KG1 (cell line): Measurements from ENCODE around the gene CCDC144A.
"Not testable (repeated sequence)": the region's sequence is repeated elsewhere in the genome, so short reads cannot be mapped to it uniquely, and the experiment has no call there.

Experiments used
- DNase-seq: peaks from one replicate; lab custom pipeline; 2025; lab: John Stamatoyannopoulos, UW

CCDC144A gene, protein sequence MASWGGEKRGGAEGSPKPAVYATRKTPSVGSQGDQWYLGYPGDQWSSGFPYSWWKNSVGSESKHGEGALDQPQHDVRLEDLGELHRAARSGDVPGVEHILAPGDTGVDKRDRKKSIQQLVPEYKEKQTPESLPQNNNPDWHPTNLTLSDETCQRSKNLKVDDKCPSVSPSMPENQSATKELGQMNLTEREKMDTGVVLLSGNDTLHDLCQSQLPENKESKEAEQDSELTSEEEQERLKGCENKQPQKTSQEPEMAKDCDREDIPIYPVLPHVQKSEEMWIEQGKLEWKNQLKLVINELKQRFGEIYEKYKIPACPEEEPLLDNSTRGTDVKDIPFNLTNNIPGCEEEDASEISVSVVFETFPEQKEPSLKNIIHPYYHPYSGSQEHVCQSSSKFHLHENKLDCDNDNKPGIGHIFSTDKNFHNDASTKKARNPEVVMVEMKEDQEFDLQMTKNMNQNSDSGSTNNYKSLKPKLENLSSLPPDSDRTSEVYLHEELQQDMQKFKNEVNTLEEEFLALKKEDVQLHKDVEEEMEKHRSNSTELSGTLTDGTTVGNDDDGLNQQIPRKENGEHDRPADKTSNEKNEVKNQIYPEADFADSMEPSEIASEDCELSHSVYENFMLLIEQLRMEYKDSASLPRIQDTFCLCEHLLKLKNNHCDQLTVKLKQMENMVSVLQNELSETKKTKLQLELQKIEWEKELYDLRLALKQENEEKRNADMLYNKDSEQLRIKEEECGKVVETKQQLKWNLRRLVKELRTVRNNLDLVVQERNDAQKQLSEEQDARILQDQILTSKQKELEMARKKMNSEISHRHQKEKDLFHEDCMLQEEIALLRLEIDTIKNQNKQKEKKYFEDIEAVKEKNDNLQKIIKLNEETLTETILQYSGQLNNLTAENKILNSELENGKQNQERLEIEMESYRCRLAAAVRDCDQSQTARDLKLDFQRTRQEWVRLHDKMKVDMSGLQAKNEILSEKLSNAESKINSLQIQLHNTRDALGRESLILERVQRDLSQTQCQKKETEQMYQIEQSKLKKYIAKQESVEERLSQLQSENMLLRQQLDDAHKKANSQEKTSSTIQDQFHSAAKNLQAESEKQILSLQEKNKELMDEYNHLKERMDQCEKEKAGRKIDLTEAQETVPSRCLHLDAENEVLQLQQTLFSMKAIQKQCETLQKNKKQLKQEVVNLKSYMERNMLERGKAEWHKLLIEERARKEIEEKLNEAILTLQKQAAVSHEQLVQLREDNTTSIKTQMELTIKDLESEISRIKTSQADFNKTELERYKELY (N-terminal part only)

DNA sequence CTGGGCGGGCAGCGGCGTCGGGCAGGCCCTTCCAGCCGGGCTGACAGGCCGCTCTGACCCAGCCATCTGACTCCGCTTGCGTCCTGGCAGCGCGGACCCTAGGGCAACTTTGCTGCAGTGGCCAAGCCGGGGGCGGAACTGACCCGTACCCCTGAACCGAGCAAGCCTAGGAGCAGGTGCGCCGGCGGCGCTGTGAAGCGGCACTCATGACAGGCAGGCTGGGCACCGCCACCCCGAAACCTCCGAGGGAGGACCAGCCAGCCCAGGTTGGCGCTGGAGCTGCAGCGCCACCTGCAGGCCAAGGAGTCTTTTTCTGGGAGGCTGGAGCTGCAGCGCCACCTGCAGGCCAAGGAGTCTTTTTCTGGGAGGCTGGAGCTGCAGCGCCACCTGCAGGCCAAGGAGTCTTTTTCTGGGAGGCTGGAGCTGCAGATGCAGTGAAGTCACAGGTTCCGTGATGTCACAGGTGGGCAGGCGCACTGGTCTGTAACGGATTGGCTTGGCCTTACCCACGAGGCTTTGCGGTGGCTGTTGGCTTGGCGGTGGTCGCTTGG, at the start of gene CCDC144A:
CCDC144A (plus strand) TSS at position 511 of the 551 bp plus-strand sequence. CDS start 160 bp downstream, outside the sequence.
- not testable (repeated sequence) for DNase-seq

DNA sequence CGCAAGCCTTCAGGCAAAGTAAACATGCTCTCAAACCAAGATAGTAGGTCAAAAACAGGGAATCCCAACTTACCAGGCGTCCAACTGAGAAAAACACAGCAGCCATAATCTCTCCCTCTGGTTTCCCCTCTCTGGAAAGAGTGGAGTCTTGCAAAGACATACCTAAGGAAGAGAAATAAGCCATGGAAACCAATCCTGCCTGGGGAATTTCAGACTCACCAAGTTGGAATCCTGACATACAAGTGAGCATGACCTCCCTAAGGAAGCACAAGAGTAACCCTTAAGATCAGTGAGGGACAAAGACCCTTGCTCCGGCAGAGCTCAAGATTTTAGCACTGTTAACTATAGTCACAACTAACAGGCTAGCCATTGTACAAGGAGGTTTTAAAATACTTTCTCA, 40.5 kb upstream of the CCDC144A start:
- DNase-seq: no peak

DNA sequence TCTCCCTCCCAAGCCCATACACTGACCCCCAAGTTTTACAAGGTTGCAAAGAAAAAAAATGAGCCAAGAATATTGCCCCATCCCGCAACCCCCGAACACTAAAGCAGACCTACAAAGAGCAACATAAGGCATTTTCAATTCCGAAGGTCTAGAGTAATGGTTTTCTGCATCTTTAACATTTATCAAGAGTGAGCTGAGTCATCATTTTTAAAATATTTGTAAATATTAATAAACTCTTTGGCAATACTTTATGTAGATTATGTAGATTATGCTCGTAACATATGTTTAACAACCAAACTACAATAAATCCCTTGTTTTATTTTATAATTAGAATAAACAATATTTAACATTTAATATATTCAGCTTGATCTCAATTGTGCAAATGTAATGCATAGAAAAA, 37.8 kb upstream of the CCDC144A start:
- DNase-seq: no peak

DNA sequence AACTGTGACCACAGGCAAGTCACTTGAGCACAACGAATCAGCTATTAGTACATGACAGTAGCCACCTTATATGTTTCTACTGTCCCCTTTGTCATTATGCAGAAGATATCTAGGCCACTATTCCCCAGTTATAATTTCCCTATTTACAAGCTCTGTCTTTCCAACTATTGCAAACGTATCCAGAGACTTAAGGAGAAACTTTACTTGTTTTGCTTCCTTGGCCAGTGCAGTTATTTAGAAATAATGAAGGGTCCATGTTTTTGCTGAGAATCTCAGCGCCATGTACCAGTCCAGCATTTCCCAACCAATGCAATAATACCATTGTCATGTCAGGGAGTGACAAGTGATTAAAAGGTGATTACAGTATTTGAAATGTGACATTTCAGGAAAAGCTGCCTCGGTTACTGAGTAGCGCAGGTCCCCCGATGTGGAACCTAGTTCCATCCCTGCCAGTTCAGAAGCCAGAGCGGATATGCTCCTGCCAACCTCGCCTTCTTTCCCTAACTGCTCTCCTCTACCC, 37.1 kb upstream of the CCDC144A start:
- no peak for DNase-seq

DNA sequence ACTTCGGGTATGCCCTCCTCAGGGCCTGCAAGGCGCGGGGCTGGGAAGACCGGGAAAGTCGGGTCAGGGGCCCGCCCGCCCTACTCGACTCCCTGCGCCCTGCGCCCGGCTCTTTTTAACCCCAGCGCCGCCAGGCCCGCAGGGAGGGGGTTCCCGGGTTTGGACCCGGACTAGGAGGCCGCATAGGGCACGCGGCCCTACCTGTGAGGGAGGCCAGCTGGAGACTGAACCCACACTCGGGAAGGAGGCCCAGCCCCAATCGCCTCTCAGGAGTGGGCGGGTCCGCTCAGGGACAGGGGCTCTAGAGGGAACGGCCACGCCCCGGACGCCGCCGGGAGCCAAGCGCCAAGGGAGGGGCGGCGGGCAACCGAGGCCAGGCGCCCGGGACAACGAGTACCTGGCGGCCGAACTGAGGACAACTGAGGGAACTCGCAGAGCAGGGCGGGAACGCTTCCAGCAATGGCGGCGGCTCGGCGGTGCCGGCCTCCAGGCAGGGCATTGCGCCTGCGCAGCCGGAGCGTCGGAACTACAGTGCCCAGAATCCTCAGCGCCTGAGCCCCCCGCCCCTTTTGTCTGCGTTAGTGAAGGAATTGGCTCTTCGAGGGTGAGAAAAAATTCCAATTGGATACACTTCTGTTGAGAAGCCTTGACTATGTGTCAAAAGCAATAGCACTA, 36.5 kb upstream of the CCDC144A start, which contains the start of gene ZNF624:
ZNF624 (minus strand) TSS at position 484 of the 675 bp plus-strand sequence.
- peak; percentile 53 for DNase-seq

DNA sequence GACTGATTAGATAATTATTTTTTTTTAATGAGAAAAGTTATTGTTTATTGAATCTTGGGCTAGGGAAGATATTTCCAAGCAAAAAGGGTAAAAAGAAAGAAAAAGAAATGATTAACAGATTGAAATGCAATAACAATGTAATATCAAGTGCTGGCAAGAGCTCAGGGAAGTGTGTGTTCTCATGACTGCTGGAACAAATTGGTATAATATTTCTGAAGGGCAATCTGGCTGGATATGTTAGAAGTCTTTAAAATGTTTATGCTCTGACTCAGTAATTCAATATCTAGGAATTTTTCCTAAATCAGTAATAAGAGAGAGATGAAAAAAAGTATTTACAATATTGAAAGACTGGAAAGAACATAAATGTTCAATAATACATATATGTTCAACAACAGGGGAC, 28.8 kb upstream of the CCDC144A start:
- DNase-seq: no peak

DNA sequence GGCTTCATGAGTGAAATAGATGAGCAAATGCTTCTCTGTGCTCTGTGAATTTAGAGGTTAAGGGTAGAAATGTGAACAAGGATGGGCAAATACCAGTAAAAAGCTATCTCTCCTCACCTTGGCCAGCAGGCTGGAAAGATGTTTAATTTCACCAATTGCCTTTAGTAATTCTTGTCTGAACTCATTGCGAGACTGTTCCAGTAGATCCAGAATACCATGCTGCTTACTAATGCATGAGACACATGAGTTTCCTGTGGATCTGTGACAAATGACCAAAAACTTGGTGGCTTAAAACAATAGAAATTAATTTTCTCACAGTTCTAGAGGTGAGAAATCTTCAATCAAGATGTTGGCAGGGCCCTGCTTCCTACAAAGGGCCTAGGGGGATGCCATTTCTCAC, 27.1 kb upstream of the CCDC144A start:
- no peak for DNase-seq

DNA sequence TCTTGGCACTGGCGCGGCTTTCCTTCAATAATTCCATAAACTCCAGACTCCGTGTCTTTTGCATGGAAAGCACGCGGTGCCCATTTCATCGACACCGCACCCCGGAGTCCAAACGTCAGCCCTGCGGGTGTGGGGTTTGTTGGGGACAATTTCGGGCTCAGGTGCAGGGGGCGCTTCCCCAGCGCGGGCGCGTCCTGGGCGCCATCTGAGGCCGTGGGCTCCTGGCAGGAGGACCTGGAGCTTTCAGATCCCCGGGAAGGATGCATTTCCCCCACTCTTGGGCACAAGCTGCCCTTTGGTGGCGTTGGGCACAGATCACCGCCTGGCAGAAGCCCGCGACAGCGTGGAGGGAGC, 23.5 kb upstream of the CCDC144A start:
- DNase-seq: not testable (repeated sequence)

DNA sequence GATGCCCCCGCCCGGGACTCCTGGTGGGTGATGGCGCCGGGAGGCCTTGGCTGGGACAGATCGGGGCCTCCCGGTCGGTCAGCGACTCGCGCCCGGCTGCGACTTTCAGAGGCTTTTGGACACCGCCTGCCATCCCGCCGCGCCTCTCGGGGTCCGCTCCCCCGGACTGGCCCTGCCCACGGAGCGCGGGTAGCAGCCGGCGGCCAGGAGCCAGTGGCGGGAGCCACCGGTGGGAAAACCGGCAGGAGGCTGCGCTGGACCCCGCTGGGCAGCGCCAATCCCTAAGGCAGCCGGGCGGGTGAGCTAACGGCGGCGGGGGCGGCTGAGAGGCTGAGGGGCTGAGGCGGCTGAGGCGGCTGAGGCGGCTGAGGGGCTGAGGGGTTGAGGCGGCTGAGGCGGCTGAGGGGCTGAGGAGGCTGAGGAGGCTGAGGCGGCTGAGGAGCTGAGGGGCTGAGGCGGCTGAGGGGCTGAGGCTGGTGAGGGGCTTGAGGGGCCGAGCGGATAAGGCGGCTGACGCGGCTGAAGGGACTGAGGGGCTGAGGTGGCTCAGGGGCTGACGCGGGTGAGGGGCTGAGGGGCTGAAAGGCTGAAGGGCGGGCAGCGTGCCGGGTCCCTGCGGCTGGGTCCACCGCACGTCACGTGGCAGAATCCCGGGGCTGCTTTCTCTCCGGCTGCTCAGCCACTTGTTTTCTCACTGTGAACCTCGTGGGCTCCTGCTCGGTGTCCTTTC, 23.0 kb upstream of the CCDC144A start:
- DNase-seq: not testable (repeated sequence)

DNA sequence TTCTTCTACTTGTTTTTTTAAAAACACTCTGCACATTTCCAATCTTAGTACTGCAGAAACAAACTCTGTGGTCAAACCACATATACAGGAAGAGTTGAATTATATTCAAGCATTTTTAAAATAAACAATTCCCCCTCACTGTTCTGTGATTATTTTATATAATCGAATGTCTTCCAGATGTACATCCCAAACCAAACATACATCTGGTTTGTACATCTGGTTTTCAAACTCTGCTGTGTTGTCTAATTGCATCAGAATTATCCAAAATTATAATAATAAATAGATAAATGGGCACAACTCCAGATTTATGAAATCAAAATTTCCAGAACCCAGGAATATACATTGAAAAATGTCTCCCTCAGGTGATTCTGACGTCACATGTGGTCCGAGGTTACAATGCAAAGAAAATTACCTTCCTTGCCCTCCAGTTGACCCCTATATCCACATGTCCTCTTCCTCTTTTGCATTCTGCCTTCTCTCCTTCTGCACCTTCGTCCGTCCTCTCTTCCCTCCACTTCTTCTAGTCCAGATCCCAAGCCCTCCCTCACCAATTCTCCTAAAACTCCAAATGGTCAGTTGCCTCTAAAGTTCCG, 13.3 kb upstream of the CCDC144A start:
- no peak for DNase-seq

DNA sequence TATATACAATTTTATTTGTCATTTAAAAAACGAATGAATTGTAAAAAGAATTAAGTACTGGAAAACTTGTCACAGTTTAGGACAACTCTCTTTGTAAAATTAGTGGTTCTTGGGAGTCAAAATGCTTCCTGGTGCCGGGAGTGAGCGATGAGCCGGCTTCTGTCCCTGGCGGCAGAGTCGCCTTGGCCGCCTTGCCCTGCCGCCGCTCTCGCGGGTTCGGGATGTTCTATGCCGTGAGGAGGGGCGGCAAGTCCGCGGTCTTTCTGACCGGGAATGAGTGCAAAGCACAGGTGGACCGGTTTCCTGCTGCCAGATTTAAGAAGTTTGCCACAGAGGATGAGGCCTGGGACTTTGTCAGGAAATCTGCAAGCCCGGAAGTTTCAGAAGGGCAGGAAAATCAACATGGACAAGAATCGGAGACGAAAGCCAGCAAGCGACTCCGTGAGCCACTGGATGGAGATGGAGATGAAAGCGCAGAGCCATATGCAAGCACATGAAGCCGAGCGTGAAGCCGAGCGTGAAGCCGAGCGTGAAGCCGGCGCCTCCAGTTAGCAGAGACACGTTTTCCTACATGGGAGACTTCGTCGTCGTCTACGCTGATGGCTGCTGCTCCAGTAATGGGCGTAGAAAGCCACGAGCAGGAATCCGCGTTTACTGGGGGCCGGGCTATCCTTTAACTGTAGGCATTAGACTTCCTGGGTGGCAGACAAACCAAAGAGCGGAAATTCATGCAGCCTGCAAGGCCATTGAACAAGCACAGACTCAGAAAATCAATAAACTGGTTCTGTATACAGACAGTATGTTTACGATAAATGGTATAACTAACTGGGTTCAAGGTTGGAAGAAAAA, 6.5 kb upstream of the CCDC144A start:
- DNase-seq: not testable (repeated sequence)

DNA sequence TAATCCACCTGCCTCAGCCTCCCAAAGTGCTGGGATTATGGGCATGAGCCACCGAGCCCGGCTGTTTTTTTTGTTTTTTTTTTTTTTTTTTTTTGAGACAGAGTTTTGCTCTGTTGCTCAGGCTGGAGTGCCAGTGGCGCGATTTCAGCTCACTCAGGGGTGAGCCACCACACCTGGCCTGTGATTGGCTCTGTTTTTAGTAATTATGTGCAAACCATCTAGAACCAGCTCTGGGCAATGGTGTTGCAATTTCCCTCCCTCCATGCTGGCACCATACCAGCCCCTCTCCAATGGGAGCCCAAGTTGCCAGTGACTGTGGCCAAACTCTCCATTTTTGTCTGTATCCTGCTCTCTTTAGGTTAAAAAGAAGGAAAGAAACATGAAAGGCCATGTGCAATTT, 4.0 kb upstream of the CCDC144A start:
- DNase-seq: not testable (repeated sequence)

DNA sequence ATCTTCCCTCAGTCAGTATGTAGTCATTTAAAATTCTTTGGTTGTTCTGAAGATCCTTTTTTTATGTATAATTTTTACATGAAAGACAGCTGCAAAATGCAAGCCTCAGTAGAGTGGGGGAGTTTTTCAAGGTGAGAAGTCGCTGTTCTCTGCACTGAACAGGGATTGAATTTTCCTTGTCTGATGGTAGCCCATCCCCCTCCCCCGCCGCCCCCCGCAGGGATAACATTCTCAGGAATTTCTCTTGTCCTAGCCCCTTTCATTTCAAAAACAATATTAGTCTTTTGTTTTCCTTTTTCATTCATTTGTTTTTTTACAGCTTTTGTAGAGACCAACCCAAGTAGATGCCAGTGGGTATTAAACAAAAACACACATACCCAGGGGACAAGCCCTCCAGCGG, 2.9 kb upstream of the CCDC144A start:
- not testable (repeated sequence) for DNase-seq

DNA sequence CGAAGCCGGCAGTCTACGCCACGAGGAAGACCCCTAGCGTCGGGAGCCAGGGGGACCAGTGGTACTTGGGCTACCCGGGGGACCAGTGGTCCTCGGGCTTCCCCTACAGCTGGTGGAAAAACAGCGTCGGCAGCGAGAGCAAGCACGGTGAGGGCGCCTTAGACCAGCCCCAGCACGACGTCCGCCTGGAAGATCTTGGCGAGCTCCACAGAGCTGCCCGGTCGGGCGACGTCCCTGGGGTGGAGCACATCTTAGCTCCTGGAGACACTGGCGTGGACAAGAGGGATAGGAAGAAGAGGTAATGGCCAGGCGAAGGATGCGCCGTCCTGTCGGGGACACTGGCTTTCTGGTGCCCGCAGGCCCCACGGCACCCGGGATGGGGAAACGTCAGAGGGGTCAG, 406 bp downstream of the CCDC144A start:
- DNase-seq: not testable (repeated sequence)

DNA sequence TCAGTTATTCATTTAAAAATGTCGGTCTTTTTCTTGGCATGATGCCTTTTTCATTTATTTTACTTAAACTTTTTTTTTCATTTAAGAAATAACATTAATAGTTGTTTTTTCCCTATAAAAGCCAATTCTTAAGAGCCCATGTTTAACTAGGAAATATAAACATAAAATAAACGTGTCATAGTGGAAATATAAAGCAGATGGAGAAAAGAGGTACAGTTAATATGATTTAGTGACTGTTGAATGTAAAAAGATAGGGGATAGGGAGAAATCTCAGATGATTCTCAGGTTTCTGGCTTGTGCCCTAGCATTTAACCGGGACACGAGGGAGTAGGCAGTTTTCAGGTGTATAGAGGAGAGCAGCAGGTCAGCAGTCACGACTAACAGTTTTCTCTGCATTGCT, 7.6 kb downstream of the CCDC144A start:
- DNase-seq: not testable (repeated sequence)

DNA sequence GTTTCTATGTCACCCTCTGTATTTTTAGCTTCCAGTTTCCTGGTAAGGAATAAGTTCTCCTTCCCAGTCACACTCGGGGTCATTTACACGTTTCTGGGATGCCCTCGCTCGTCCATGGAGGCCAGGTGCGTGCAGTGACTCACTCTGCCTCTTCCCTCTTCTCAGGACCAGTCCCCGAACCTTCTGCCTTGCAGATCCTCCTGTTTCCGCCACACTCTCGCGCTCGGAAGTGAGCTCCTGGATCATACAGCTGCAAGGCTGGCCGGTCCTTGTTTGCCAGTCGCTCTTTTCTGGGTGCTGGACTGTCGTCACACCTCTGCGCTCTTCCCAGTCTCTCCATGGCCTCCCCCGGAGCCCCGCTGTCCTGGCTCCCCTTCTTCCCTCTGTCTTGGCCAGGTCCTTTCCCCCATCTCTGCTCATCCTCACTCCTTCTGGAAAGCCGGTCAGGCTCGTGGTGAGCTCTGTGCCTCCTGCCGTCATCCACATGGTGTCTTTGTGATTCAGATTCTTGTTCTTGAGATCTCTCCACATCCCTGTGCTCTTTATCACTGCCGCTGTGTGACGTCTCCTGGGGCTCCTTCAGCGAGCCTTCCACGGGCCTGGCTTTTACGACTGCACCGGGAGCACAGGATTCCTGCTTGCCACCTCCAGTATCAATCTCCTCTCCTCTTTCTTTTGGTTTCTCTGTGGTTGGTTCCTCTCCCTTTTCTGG, 55.6 kb downstream of the CCDC144A start:
- not testable (repeated sequence) for DNase-seq

DNA sequence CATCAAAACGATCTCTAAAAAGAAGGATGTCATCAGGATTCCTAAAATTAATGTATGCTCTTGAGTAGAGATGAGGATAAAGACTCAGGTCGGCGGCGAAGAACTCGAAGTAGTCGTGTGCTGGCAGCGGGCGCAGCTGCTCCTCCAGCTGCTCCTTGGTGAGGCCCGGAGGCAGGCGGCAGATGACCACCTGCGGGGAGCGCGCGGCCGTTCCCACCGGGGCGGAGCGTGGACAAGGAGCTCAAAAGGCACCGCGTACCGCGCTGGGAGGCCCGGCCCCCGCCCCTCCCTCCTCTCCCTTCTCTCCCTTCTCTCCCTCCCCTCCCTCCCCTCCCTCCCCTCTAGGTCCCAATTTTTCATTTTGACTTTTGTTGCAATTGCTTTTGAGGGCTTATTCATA, 56.5 kb downstream of the CCDC144A start:
- not testable (repeated sequence) for DNase-seq

DNA sequence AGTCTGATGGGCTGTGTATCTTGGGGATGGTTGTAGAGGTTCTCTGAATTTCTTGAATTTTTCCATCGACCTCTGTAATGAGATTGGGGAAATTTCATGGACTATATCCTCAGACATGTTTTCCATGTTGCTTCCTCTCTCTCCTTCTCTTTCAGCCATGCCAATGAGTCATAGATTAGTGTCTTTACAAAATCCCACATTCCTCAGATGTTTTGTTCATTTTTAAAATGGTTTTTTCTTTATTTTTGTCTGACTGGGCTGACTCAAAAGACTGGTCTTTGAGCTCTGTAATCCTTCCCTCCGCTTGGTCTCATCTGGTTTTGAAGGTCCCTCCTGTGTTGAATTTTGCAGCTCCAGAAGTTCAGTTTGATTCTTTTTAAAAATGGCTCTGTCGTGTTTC, 60.5 kb downstream of the CCDC144A start:
- DNase-seq: not testable (repeated sequence)
